GM21737 (cell line): Measurements from ENCODE around the gene FRMD4A.
"Not testable (repeated sequence)": the region's sequence is repeated elsewhere in the genome, so short reads cannot be mapped to it uniquely, and the experiment has no call there.

Experiments used
- ATAC-seq: cut with Tn5 transposase; IDR thresholded peaks from one replicate; pipeline ENCODE4 v1.9.1; 2021; ENCODE audit warnings: mild to moderate bottlenecking, moderate library complexity; ENCODE audit not compliant: unreplicated experiment

Gene FRMD4A

GRCh38 chr10:14116021-14116420 lies 214.7 kb downstream of the FRMD4A start:
- no peak for ATAC-seq

- no peak for ATAC-seq
Observed at GRCh38 chr10:14114791-14115190, 215.9 kb downstream of the FRMD4A start.

GRCh38 chr10:14112056-14112455 lies 218.7 kb downstream of the FRMD4A start:
- no peak for ATAC-seq

GRCh38 chr10:14111208-14111607 lies 219.5 kb downstream of the FRMD4A start:
- ATAC-seq, result no peak

GRCh38 chr10:14106828-14107227 lies 223.9 kb downstream of the FRMD4A start:
- no peak for ATAC-seq

- ATAC-seq, result no peak
Observed at GRCh38 chr10:14102056-14102455, 228.7 kb downstream of the FRMD4A start.

GRCh38 chr10:14099885-14100284 lies 230.8 kb downstream of the FRMD4A start:
- no peak for ATAC-seq

- no peak for ATAC-seq
Observed at GRCh38 chr10:14093730-14094484, 236.8 kb downstream of the FRMD4A start.

- ATAC-seq, result no peak
Observed at GRCh38 chr10:14092799-14093198, 237.9 kb downstream of the FRMD4A start.

GRCh38 chr10:14089556-14090292 lies 241.0 kb downstream of the FRMD4A start:
- ATAC-seq, result no peak

GRCh38 chr10:14087566-14087965 lies 243.2 kb downstream of the FRMD4A start:
- ATAC-seq, result no peak

GRCh38 chr10:14086596-14086995 lies 244.1 kb downstream of the FRMD4A start:
- no peak for ATAC-seq

GRCh38 chr10:14084875-14085274 lies 245.8 kb downstream of the FRMD4A start:
- ATAC-seq, result no peak

- no peak for ATAC-seq
Observed at GRCh38 chr10:14080795-14081194, 249.9 kb downstream of the FRMD4A start.

- ATAC-seq, result no peak
Observed at GRCh38 chr10:14077430-14077829, 253.3 kb downstream of the FRMD4A start.

- no peak for ATAC-seq
Observed at GRCh38 chr10:14074062-14074884, 256.5 kb downstream of the FRMD4A start.

- no peak for ATAC-seq
Observed at GRCh38 chr10:14072541-14072940, 258.2 kb downstream of the FRMD4A start.

- no peak for ATAC-seq
Observed at GRCh38 chr10:14071956-14072355, 258.8 kb downstream of the FRMD4A start.

- ATAC-seq, result no peak
Observed at GRCh38 chr10:14068601-14069250, 262.0 kb downstream of the FRMD4A start.

GRCh38 chr10:14067638-14068037 lies 263.1 kb downstream of the FRMD4A start:
- ATAC-seq, result not testable (repeated sequence)

- no peak for ATAC-seq
Observed at GRCh38 chr10:14066106-14066505, 264.6 kb downstream of the FRMD4A start.
